ENCODE data around the gene NATD1.

Gene NATD1

DNA sequence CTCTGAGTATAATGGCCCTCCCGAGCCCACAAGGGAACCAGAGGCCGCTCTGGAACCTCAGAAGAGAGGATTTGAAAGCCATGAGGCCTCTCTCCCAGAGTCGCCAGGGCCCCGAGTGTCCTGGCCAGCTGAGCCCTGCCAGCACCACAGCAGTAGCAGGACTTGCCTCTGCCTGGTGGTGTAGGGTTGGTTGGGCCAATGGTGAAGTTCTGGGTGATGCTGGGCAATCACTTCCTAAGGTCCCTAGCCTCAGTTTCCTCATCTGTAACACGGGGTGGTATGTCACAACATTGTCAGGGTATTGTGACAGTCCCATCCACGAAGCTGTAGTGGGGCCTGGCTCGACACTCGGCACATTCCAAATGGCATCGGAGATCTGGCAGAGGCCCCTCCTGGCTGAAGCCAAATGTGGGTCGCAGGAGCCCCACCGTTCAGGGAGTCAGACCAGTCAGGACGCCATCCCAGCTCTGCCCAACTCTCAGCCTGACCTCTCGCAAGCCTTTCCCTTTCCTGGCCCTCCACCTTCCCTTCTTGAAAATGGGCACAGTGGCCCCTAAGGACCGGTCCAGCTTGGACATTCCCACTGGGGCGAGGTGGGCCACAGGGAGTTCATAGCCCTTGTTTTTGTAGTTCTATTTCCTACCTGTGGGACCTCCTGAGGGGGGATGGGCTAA is 1.7 kb downstream of the NATD1 start:
- DNase-seq: no peak
- intact Hi-C loops (cut with DNase I): loop anchor here (5.0 kb wide), 1 partner anchor 39 kb away; the partner anchor contains the start of gene TMEM11

GRCh38 chr17:21250854-21251253 is 2.4 kb downstream of the NATD1 start:
- intact Hi-C loops (cut with DNase I): loop anchor here (5.0 kb wide), 1 partner anchor 39 kb away; the partner anchor contains the start of gene TMEM11
- no peak for DNase-seq

GRCh38 chr17:21249920-21250703 is 3.1 kb downstream of the NATD1 start:
- DNase-seq: no peak
- intact Hi-C loops (cut with DNase I): loop anchor here (5.0 to 10.0 kb wide), 2 partner anchors 38 to 135 kb away; partner anchors contain the start of gene TMEM11

DNA sequence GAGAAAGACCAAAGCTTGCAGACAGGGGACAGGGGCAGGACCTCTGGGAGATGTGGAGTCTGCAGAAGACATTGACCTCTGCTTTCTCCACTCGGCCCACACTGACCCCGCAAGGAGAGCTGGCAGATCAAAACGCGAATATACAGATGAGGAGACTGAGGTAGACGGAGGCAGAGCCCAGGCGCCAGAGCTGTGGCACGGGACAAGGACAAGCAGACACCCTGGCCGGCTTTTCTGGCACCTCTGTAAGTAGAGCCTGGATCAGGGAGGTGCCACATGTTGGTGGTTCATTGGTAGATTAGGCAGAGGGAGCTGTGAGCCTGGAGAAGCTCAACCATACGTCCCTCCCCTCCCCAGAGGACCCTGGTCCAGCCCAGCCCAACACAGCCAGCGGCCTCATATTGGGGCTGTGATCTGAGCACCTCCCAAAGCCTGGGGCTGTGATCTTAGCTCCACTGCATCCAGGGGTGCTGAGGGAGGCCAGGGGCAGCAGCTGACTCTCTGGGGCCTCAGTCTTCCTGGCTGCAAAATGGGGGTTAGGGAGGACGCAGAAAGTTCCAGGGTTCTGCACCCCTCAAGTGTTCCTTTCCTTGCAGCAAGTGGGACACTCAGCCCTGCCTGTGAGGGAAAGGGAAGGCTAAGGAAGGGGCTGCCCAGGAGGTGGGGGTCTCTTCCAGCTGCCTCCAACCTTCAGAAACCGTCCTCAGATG is 4.0 kb downstream of the NATD1 start:
- no peak for DNase-seq
- intact Hi-C loops (cut with DNase I): loop anchor here (10.0 kb wide), 1 partner anchor 134 kb away; no protein-coding TSS in a partner anchor

- no peak for DNase-seq
- intact Hi-C loops (cut with DNase I): loop anchor here (10.0 kb wide), 1 partner anchor 134 kb away; no protein-coding TSS in a partner anchor
These were observed 4.7 kb downstream of the NATD1 start for GRCh38 chr17:21248500-21248899.

GRCh38 chr17:21247552-21248258 is 5.5 kb downstream of the NATD1 start:
- intact Hi-C loops (cut with DNase I): loop anchor here (10.0 kb wide), 1 partner anchor 133 kb away; no protein-coding TSS in a partner anchor
- no peak for DNase-seq

GRCh38 chr17:21246698-21247097 is 6.5 kb downstream of the NATD1 start:
- intact Hi-C loops (cut with DNase I): loop anchor here (10.0 kb wide), 1 partner anchor 132 kb away; no protein-coding TSS in a partner anchor
- no peak for DNase-seq

DNA sequence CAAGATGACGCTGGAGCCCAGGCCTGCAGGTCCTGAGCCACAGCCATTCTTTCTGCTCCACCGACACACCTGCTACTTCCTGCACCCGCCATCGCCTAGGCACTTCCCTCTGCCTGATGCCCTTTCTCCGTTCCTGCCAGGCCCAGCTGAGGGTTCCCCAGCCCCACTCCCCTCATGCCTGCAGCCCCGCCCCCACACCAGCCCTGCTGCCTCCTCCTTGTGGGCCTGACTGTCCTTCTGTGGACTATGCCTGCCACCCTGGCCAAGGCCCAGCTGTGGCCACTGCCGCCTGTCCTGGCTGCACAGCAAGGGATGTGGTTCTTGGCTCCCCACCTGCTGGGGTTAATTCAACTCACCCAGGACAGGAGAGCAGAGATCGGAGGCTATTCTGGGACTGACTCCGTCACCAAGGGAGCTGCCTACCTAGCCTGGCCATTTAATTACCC is 7.5 kb downstream of the NATD1 start:
- no peak for DNase-seq
- intact Hi-C loops (cut with DNase I): loop anchor here (10.0 kb wide), 1 partner anchor 131 kb away; no protein-coding TSS in a partner anchor

GRCh38 chr17:21243516-21244303 is 9.5 kb downstream of the NATD1 start:
- DNase-seq: no peak
- intact Hi-C loops (cut with DNase I): loop anchor here (10.0 kb wide), 1 partner anchor 129 kb away; no protein-coding TSS in a partner anchor

GRCh38 chr17:21242780-21243515 is 10.3 kb downstream of the NATD1 start:
- DNase-seq: no peak
- intact Hi-C loops (cut with DNase I): loop anchor here (10.0 kb wide), 1 partner anchor 128 kb away; no protein-coding TSS in a partner anchor

DNA sequence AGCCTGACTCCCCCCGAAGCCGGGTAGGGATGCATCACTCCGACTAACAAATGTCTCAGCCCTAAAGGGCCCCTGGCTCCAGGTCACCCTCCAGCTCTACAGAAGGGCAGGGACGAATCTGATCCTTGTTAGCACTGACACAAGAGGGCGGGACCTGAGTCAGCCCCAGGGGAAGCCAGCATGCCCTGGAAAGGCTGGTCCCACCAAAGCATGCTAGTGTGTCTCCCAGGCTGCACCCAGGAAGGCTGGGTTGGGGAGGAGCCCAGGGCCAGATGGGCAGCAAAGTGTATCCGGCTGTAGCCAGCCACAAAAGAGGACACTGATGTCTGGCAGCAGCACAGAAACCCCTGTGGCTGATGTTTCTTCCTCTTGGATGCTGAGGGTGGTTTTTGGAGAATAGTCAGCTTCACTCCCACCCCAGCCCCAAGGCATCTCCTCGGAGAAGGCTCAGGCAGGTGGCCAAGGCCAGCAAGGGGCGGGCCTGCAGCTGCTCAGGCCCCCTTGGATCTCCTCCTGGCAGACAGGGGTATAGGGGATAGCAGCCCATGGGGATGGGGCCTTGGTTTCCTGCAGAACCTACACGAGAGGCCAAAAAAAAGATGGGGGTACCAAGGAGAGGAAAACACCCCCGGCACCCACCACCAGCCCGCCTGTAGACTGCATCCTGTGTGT is 11.0 kb downstream of the NATD1 start:
- no peak for DNase-seq
- intact Hi-C loops (cut with DNase I): loop anchor here (10.0 kb wide), 1 partner anchor 127 kb away; no protein-coding TSS in a partner anchor

GRCh38 chr17:21241564-21241963 is 11.6 kb downstream of the NATD1 start:
- no peak for DNase-seq
- intact Hi-C loops (cut with DNase I): loop anchor here (10.0 kb wide), 1 partner anchor 127 kb away; no protein-coding TSS in a partner anchor

DNA sequence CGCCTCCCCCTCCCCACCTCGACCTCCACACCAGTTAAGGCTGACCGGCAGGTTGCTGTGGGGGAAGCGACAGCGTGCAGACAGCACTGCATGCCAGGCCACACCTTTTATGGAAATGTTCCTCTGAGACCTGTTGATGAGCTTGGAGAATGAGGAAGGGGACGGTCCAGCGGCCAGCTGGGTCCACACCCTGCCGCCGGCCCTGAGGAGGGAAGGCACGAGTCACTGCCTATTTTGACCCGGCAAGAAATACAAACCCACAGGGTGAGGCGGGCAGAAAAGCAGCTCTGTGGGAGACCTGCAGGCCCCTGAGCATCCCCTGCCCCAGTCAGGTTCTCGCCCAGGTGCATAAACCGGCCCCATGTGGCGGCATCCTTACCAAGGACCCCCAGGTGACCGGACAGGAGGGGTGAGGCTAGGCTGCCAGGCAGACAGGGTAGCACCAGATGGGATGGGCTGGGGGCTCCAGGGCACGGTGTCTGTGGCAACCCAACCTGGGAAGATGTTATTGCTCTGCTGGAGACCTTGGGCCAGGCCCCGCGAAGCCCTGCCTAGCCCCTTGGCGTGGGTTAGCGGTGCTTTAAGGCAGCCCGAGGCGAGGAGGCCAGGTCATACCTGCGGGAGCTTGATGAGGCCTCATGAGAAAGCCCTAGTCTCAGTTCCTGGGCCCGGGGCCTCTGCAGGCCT is 12.7 kb downstream of the NATD1 start:
- intact Hi-C loops (cut with DNase I): loop anchor here (10.0 kb wide), 1 partner anchor 126 kb away; no protein-coding TSS in a partner anchor
- DNase-seq: no peak

DNA sequence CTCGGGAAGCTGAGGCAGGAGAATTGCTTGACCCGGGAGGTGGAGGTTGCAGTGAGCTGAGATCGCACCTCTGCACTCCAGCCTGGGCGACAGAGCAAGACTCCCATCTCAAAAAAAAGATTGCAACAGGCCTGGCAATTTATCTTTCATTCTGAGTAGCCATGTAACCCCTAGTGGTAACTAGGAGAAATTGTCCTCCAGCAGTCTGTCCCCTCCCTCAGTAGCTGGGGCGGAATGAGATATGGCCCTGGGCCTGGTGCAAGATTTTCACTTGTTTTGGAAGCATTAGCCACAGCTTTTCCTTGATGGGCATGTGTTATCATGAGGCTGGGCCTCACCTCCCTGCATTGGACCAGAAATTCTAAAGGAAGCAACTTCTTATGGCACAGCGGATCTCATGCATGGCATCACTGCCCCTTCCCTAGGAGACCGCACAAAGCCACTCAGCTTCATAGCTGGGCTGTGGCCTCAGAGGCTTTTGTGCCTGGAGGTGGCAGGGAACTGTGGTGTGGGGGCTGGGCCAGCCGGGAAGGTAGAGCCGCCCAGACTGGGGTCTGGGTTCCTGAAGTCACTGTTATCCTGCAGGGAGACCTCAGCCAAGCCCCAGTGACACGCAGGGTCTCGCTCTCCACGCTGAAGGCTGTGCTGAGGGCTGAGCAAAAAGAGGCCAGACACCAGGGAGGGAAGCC is 13.4 kb downstream of the NATD1 start:
- DNase-seq: no peak
- intact Hi-C loops (cut with DNase I): loop anchor here (10.0 kb wide), 1 partner anchor 125 kb away; no protein-coding TSS in a partner anchor

GRCh38 chr17:21235921-21236320 is 17.3 kb downstream of the NATD1 start:
- intact Hi-C loops (cut with DNase I): no loop called here
- no peak for DNase-seq

All from head of caudate nucleus (tissue), 42 donors.